Stomach (tissue), 9 donors: ENCODE data around the gene NR4A1. TPM values are rescaled to one million over a fixed set of nuclear protein-coding genes. Genes with fewer than 3 reads are reported as not detected.

Experiments used
- DNase-seq, 2 donors: peaks; one replicate each; pipeline versions ENCODE4 v3.0.0 to v3.0.0-alpha.2; 2013 to 2019
- H3K27ac ChIP-seq, 5 donors: fragments of 200-600 bp in 4 of 5; sonication (generic) in 4 of 5; one replicate each; pipeline ENCODE4 v1.5.1; 2013 to 2019; ENCODE audit warnings: mild to moderate bottlenecking in 1 of 5, moderate library complexity in 1 of 5
- H3K27me3 ChIP-seq, 3 donors: fragments of 200-600 bp; sonication (generic); one replicate each; pipeline ENCODE4 v1.5.1; 2017 to 2019; ENCODE audit warnings: mixed run types in 1 of 3
- H3K36me3 ChIP-seq, 4 donors: fragments of 200-600 bp; sonication (generic); 1 replicate in 3 of 4; 2 replicates in 1 of 4; pipeline ENCODE4 v1.5.1; 2016 to 2019
- H3K4me1 ChIP-seq, 4 donors: fragments of 200-600 bp; sonication (generic); one replicate each; pipeline ENCODE4 v1.5.1; 2016 to 2019
- H3K4me3 ChIP-seq, 4 donors: fragments of 200-600 bp; sonication (generic) in 3 of 4; one replicate each; pipeline ENCODE4 v1.5.1; 2016 to 2019; ENCODE audit warnings: mild to moderate bottlenecking in 1 of 4
- H3K9me3 ChIP-seq, 4 donors: fragments of 200-600 bp; sonication (generic); one replicate each; pipeline ENCODE4 v1.5.1; 2016 to 2019
- CTCF ChIP-seq, 7 experiments: fragments of 450-650 bp in 4 of 7; fragments of 200-600 bp in 3 of 7; sonication (generic) in 3 of 7; IDR thresholded peaks; one replicate each; pipeline ENCODE4 v1.5.1; 2016 to 2019; ENCODE audit warnings: antibody characterized with exemption in 7 of 7, control low read depth in 2 of 7, mild to moderate bottlenecking in 1 of 7
- EP300 ChIP-seq: sonication (generic); formaldehyde crosslinking; IDR thresholded peaks from one replicate; pipeline ENCODE4 v1.6.1; 2017; ENCODE audit warnings: antibody characterized with exemption
- POLR2A ChIP-seq, 4 donors: fragments of 450-650 bp; IDR thresholded peaks; one replicate each; pipeline ENCODE4 v1.6.1; 2016; ENCODE audit warnings: antibody characterized with exemption in 4 of 4, control low read depth in 2 of 4, mild to moderate bottlenecking in 1 of 4, moderate library complexity in 1 of 4
- POLR2AphosphoS5 ChIP-seq, 3 donors: sonication (generic); formaldehyde crosslinking; IDR thresholded peaks; one replicate each; pipeline ENCODE4 v1.6.1; 2016; ENCODE audit warnings: antibody characterized with exemption in 3 of 3
- WGBS, 5 donors: extraction: QIAGEN DNeasy Blood & Tissue Kit in 3 of 5; methylation state at CpG; one replicate each; pipeline versions ENCODE4 v1.1.5 to v1.1.7; 2013 to 2018; 5-methylcytosine and 5-hydroxymethylcytosine counted together
- intact Hi-C: fragments of 100-400 bp; cut with DNase I; formaldehyde crosslinking; loops from one replicate; pipeline ENCODE4 v1.15.1; 2023; ENCODE audit warnings: low total_unique reads
- polyA plus RNA-seq, 3 donors: library from polyadenylated mRNA; stranded (reverse); fragments of 200-250 nt; gene quantifications; one replicate each; pipeline ENCODE4 v1.2.3, GENCODE V29; 2013
- total RNA-seq, 5 donors: library from RNA; depleted of rRNA; stranded (reverse); fragments of >200 nt; gene quantifications; one replicate each; pipeline versions ENCODE4 v1.1.0 to v1.2.3, GENCODE V29; 2014 to 2016
- donor health status: healthy with polysubstance abuse.
- donor health status: Bipolar disorder and iron deficiency.
- donor health status: healthy.

NR4A1 gene
- total and polyA plus RNA-seq, 8 donors = 29.4 to 384 (median 68.0) TPM

GRCh38 chr12:52050116-52050757 lies 1.0 kb upstream of the NR4A1 start:
- DNase-seq = peak; percentile 67 to 75
- intact Hi-C loops = no loop called here
- no peak for TF ChIP-seq CTCF (IDR thresholded peaks at IDR 0.05)
- TF ChIP-seq POLR2AphosphoS5 (IDR thresholded peaks at IDR 0.05) = peak in 1 of 3 donors; percentile 11
- TF ChIP-seq EP300 = peak; percentile 52
- Histone ChIP-seq H3K27me3 (no peaks in the 10 kb centered on the region), H3K9me3 (no peaks in the 10 kb centered on the region), H3K27ac (peak overlapping the region; percentile 78 to 100 (median 98)), H3K36me3 (peaks cover 9 to 16% (median 16%) of the 10 kb centered on the region in 4 donors), H3K4me3 (peak overlapping the region; percentile 59 to 80 (median 67)), H3K4me1 (peaks cover 42 to 78% (median 53%) of the 10 kb centered on the region in 4 donors)
- WGBS, 5 donors = 12 to 28% (median 17%) methylated on average over 14 to 16 of the region's 16 CpGs

GRCh38 chr12:52052468-52053186 lies 1.4 kb downstream of the NR4A1 start:
- H3K27me3 ChIP-seq = no peaks in the 10 kb centered on the region
- H3K4me1 ChIP-seq = peaks cover 34 to 76% (median 41%) of the 10 kb centered on the region in 4 donors
- intact Hi-C loops = no loop called here
- TF ChIP-seq CTCF (IDR thresholded peaks at IDR 0.05) = no peak
- peak in 2 of 3 donors; percentile 19 to 78 for TF ChIP-seq POLR2AphosphoS5 (IDR thresholded peaks at IDR 0.05)
- H3K4me3 ChIP-seq = peak overlapping the region; percentile 59 to 80 (median 67)
- peak; percentile 77 to 83 for DNase-seq
- peak overlapping the region; percentile 89 to 100 (median 98) for H3K27ac ChIP-seq
- peaks cover 31 to 40% (median 38%) of the 10 kb centered on the region in 4 donors for H3K36me3 ChIP-seq
- H3K9me3 ChIP-seq = no peaks in the 10 kb centered on the region
- 31 to 41% (median 34%) methylated on average over 7 of the region's 7 CpGs for WGBS, 5 donors

DNA sequence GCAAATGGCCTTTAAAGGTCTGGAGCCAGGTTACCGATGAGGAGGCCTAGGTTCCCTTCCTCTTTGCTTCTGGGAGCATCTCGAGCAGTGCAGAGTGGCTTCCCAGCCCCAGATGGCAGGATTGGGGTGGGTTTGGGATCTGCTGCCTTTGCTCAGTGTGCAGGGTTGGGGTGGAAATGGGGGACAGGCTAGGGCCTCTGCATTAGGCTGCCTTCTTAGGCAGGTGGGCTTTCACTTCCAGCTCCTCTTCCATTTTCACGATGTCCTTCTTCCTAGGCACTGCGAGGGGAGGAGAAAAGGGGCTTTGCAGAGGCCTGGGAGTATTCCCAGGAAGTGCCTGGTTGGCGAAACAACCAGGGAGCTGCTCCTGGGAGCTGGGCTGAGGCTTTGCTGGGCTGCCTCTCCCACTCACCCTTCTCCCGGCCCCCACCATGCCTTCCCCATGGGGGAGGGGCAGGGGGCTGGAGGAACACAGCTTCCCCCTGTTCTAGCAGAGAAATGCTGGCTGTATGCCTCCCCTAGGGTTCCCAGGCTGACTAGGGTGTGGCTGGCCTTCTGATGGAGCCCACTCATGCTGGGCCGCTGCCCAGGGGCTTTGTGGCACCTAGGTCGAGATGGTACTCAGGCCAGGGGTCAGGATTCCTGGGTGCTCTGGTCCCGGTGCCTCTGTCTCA lies 2.4 kb downstream of the NR4A1 start:
- H3K4me3 ChIP-seq = peak overlapping the region; percentile 59 to 80 (median 67)
- peaks cover 34 to 76% (median 43%) of the 10 kb centered on the region in 4 donors for H3K4me1 ChIP-seq
- peaks cover 34 to 50% (median 49%) of the 10 kb centered on the region in 4 donors for H3K36me3 ChIP-seq
- peak overlapping the region; percentile 89 to 100 (median 98) for H3K27ac ChIP-seq
- peak; percentile 59 to 72 for DNase-seq
- 59 to 77% (median 64%) methylated on average over 6 to 9 of the region's 9 CpGs for WGBS, 5 donors
- no peaks in the 10 kb centered on the region for H3K9me3 ChIP-seq
- intact Hi-C loops = no loop called here
- no peaks in the 10 kb centered on the region for H3K27me3 ChIP-seq
- TF ChIP-seq POLR2A (IDR thresholded peaks at IDR 0.05) = no peak
- TF ChIP-seq CTCF (IDR thresholded peaks at IDR 0.05) = no peak
- TF ChIP-seq POLR2AphosphoS5 (IDR thresholded peaks at IDR 0.05) = peak; percentile 3 to 42 (median 41)
- no peak for TF ChIP-seq EP300

DNA sequence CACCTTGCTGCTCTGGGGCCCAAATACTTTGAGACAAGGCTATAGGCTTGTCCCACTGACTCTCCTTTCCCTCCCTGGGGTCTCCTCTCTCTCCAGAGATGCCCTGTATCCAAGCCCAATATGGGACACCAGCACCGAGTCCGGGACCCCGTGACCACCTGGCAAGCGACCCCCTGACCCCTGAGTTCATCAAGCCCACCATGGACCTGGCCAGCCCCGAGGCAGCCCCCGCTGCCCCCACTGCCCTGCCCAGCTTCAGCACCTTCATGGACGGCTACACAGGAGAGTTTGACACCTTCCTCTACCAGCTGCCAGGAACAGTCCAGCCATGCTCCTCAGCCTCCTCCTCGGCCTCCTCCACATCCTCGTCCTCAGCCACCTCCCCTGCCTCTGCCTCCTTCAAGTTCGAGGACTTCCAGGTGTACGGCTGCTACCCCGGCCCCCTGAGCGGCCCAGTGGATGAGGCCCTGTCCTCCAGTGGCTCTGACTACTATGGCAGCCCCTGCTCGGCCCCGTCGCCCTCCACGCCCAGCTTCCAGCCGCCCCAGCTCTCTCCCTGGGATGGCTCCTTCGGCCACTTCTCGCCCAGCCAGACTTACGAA lies 3.1 kb downstream of the NR4A1 start:
- Histone ChIP-seq H3K9me3 (no peaks in the 10 kb centered on the region), H3K27ac (peak overlapping the region in 4 of 5 donors; percentile 89 to 100 (median 98)), H3K4me3 (peak overlapping the region in 3 of 4 donors; percentile 59 to 80 (median 63)), H3K36me3 (peaks cover 38 to 56% (median 55%) of the 10 kb centered on the region in 4 donors), H3K27me3 (no peaks in the 10 kb centered on the region), H3K4me1 (peaks cover 34 to 74% (median 45%) of the 10 kb centered on the region in 4 donors)
- 82 to 88% (median 87%) methylated on average over 21 of the region's 21 CpGs for WGBS, 5 donors
- DNase-seq = peak; percentile 26 to 62
- TF ChIP-seq POLR2AphosphoS5 (IDR thresholded peaks at IDR 0.05) (peak in 2 of 3 donors; percentile 38 to 70), POLR2A (IDR thresholded peaks at IDR 0.05) (no peak)
- intact Hi-C loops = no loop called here
